ENCODE results near the gene MAP7D1. TPM values are rescaled to one million over a fixed set of nuclear protein-coding genes. Genes with fewer than 3 reads are reported as not detected.
"Not testable (repeated sequence)": the region's sequence is repeated elsewhere in the genome, so short reads cannot be mapped to it uniquely, and the experiment has no call there.

MAP7D1 gene
- total and polyA plus RNA-seq, 10 of the 15 experiments (the other 5 are each of a cell fraction or from before 2014, with no cell fraction given): 4.4 to 97.6 (median 24.2) TPM

DNA sequence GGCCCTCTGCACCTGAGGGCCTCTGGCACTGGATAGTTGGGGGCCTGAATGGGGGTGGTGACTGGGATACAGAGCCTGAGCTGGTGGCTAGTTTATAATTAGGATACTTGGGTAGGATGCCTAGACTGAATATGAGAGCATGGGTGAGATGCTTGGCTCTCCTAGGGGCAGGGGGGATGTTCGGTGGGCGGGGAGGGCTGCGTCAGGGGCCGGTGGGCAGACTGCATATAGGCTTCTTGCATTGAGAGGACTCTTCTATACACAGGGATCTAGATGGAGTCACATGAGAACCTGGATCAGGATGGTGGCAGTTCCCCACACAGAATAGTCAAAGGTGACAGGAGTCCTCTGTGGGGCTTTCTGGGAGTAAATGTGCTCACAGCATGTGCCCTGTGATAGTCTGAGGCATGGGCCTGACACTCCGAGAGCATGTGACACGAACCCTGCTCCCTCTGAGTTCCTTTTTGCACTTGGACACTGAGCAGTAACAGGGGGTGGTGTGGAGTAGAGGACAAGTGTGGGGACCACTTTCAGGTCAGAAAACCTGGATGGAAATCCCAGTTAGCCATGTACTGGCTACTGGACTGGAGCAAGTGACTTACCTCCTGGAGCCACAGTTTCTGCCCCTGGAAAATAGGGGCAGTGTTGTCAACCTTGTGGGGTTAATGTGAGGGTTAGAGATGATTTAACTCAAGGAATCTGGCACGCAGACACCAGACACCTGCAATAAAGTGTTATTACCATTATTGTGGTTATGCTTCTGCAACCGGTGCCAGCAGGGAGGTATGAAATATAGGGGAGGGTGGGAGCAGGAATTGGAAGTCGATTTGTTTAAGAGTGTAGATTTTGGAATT, 2.2 kb downstream of the MAP7D1 start:
- no peak overlapping the region for H2AFZ ChIP-seq (ENCODE audit: control insufficient read depth, low read depth, low read length)
- H3K27ac ChIP-seq (ENCODE audit: control insufficient read depth, insufficient read depth): peak overlapping the region; percentile 85
- TSS peak; percentile 51 for BruUV-seq (replicated peaks)
- ChIA-PET POLR2A (interaction anchor here (3.7 kb wide), 1 partner anchor 65 kb away, joined by 13 read pairs; the partner anchor contains the start of gene THRAP3), CTCF (interaction anchor here (7.3 to 10.2 kb wide), 2 partner anchors 8 to 31 kb away, joined by 136 to 262 read pairs; partner anchors contain the start of gene TRAPPC3), SMC1A (ENCODE audit: uncharacterized antibody, unreplicated experiment) (interaction anchor here (0.6 to 1.3 kb wide), 3 partner anchors 30 to 128 kb away, joined by 3 to 4 read pairs (median 3); no protein-coding TSS in a partner anchor), RAD21 (ENCODE audit: unreplicated experiment) (interaction anchor here (1.0 to 6.3 kb wide), 2 partner anchors 7 to 9 kb away, joined by 3 to 146 read pairs; partner anchors contain the start of gene TRAPPC3)
- peaks cover 47% of the 10 kb centered on the region for H3K4me1 ChIP-seq (ENCODE audit: control insufficient read depth, insufficient read depth, low read length)
- peaks cover 0 to 8% of the 10 kb centered on the region in 2 experiments; a peak in 2 of 4 replicates for H3K36me3 ChIP-seq (ENCODE audit: control insufficient read depth in 2 of 2, insufficient read depth in 2 of 2, low read length in 1 of 2)
- no peak for FAIRE-seq
- WGBS (ENCODE audit: insufficient coverage, insufficient replicate concordance, low lambda C conversion rate, missing lambda C conversion rate): 81% methylated on average over 9 of the region's 9 CpGs
- H3K27me3 ChIP-seq (replicated peaks in 1 of 2; ENCODE audit: control insufficient read depth in 2 of 2, insufficient read depth in 2 of 2, low read length in 1 of 2): no peaks in the 10 kb centered on the region
- H3K79me2 ChIP-seq (ENCODE audit: control insufficient read depth, insufficient read depth, low read length): peaks cover 80% of the 10 kb centered on the region
- intact Hi-C loops (cut with micrococcal nuclease; ENCODE audit: unreplicated experiment) (loop anchor here (10.0 kb wide), 1 partner anchor 227 kb away; the partner anchor contains the start of gene STK40), in situ Hi-C loops (cut with MboI) (no loop called here)
- H3K4me3 ChIP-seq: peak overlapping the region; percentile 99
- peak overlapping the region; percentile 98 for H3K4me2 ChIP-seq (ENCODE audit: control insufficient read depth, insufficient read depth)
- TF ChIP-seq POLR2A (IDR thresholded peaks at IDR 0.05; ENCODE audit: low read depth, low read length): 0 out of 2 replicates have a peak, but pooled peaks have one; percentile 4
- no peak for TF ChIP-seq FOXK2 (IDR thresholded peaks at IDR 0.05)
- H3K9ac ChIP-seq (ENCODE audit: control insufficient read depth, insufficient read depth, low read length): peak overlapping the region; percentile 82
- no peak for ATAC-seq
- H3K9me3 ChIP-seq (replicated peaks; ENCODE audit: control insufficient read depth, insufficient read depth, low read length): no peaks in the 10 kb centered on the region
- H4K20me1 ChIP-seq (ENCODE audit: control insufficient read depth, insufficient read depth): no peaks in the 10 kb centered on the region; the same call in 1 of the 2 replicates
- no peak for DNase-seq (ENCODE audit: low read depth, low spot score)

DNA sequence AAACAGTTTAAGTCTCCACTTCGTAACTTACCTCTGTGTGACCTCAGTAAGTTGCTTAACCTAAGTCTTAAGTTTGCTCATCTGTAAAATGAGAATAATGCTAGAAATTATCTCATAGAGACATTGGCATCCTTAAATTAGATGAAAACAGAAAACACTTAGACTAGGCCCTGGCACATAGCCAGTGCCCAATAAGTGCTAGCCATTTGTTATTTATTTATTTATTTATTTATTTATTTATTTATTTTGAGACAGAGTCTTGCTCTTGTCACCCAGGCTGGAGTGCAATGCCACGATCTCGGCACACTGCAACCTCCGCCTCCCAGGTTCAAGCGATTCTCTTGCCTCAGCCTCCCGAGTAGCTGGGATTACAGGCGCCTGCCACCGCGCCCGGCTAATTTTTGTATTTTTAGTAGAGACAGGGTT, 2.9 kb downstream of the MAP7D1 start:
- H4K20me1 ChIP-seq (ENCODE audit: control insufficient read depth, insufficient read depth); H3K9me3 ChIP-seq (replicated peaks; ENCODE audit: control insufficient read depth, insufficient read depth, low read length); H3K36me3 ChIP-seq (ENCODE audit: control insufficient read depth in 2 of 2, insufficient read depth in 2 of 2, low read length in 1 of 2); in situ Hi-C loops (cut with MboI); BruUV-seq (replicated peaks); H2AFZ ChIP-seq (ENCODE audit: control insufficient read depth, low read depth, low read length); ATAC-seq; H3K27ac ChIP-seq (ENCODE audit: control insufficient read depth, insufficient read depth); H3K9ac ChIP-seq (ENCODE audit: control insufficient read depth, insufficient read depth, low read length); FAIRE-seq; DNase-seq (ENCODE audit: low read depth, low spot score); H3K4me3 ChIP-seq; H3K27me3 ChIP-seq (replicated peaks in 1 of 2; ENCODE audit: control insufficient read depth in 2 of 2, insufficient read depth in 2 of 2, low read length in 1 of 2): not testable (repeated sequence)
- intact Hi-C loops (cut with micrococcal nuclease; ENCODE audit: unreplicated experiment): loop anchor here (10.0 kb wide), 1 partner anchor 226 kb away; the partner anchor contains the start of gene STK40
- ChIA-PET RAD21 (ENCODE audit: unreplicated experiment) (interaction anchor here (3.2 to 6.3 kb wide), 2 partner anchors 8 to 127 kb away, joined by 12 to 146 read pairs; partner anchors contain the start of gene TRAPPC3), POLR2A (interaction anchor here (0.6 to 5.4 kb wide), 4 partner anchors 9 to 228 kb away, joined by 3 to 86 read pairs (median 15); partner anchors contain the start of genes THRAP3 and TRAPPC3), SMC1A (ENCODE audit: uncharacterized antibody, unreplicated experiment) (interaction anchor here (1.3 to 7.5 kb wide), 4 partner anchors 8 to 228 kb away, joined by 4 to 135 read pairs (median 36); partner anchors contain the start of gene TRAPPC3), CTCF (interaction anchor here (0.7 to 7.3 kb wide), 4 partner anchors 9 to 128 kb away, joined by 4 to 136 read pairs (median 50); partner anchors contain the start of genes THRAP3 and TRAPPC3)
- H3K4me1 ChIP-seq (ENCODE audit: control insufficient read depth, insufficient read depth, low read length): peaks cover 49% of the 10 kb centered on the region
- WGBS (ENCODE audit: insufficient coverage, insufficient replicate concordance, low lambda C conversion rate, missing lambda C conversion rate): 95% methylated on average over 10 of the region's 10 CpGs
- H3K79me2 ChIP-seq (ENCODE audit: control insufficient read depth, insufficient read depth, low read length): peaks cover 87% of the 10 kb centered on the region
- peak overlapping the region; percentile 98 for H3K4me2 ChIP-seq (ENCODE audit: control insufficient read depth, insufficient read depth)
